ENCODE measurements around the gene USP10. TPM values are rescaled to one million over a fixed set of nuclear protein-coding genes. Genes with fewer than 3 reads are reported as not detected.

Gene USP10
- total and polyA plus RNA-seq, 4 donors, result 28.2 to 46.1 (median 42.0) TPM

GRCh38 chr16:84677849-84678248 is 22.0 kb upstream of the USP10 start:
- Histone ChIP-seq H3K9me3 (ENCODE audit: control insufficient read depth in 4 of 4, low read length in 3 of 4) (no peaks in the 10 kb centered on the region), H3K36me3 (ENCODE audit: control insufficient read depth in 4 of 4, insufficient read depth in 3 of 4, low read depth in 1 of 4, low read length in 3 of 4) (no peaks in the 10 kb centered on the region), H3K27me3 (ENCODE audit: control insufficient read depth in 4 of 4, insufficient read depth in 4 of 4, low read length in 3 of 4) (no peaks in the 10 kb centered on the region), H3K27ac (ENCODE audit: low read depth in 1 of 2, low read length in 2 of 2) (no peak overlapping the region), H3K9ac (ENCODE audit: low read depth in 1 of 2, low read length in 2 of 2) (no peak overlapping the region), H3K4me1 (ENCODE audit: control insufficient read depth in 4 of 4, insufficient read depth in 4 of 4, low read length in 3 of 4) (no peaks in the 10 kb centered on the region), H3K4me3 (ENCODE audit: low read depth in 1 of 3, low read length in 3 of 3) (no peak overlapping the region)
- no peak for DNase-seq (ENCODE audit: low spot score)
- 74% methylated on average over 10 of the region's 10 CpGs for WGBS
- no peak for TF ChIP-seq HNF4G (IDR thresholded peaks at IDR 0.05)
- no peak for TF ChIP-seq GABPA (IDR thresholded peaks at IDR 0.05 in 1 of 2, conservative IDR thresholded peaks at IDR 0.05 in 1 of 2)
- no peak for TF ChIP-seq REST (IDR thresholded peaks at IDR 0.05)
- TF ChIP-seq YY1 (IDR thresholded peaks at IDR 0.05), result no peak
- TF ChIP-seq CTCF (IDR thresholded peaks at IDR 0.05; ENCODE audit: low read depth, low read length, missing input control), result no peak
- no peak for TF ChIP-seq JUND (IDR thresholded peaks at IDR 0.05)
- TF ChIP-seq ATF3 (IDR thresholded peaks at IDR 0.05), result no peak
- no peak for TF ChIP-seq NR2F2 (IDR thresholded peaks at IDR 0.05)
- TF ChIP-seq FOXA1 (IDR thresholded peaks at IDR 0.05), result no peak
- TF ChIP-seq TAF1 (conservative IDR thresholded peaks at IDR 0.05), result no peak
- no peak for TF ChIP-seq ZBTB33 (IDR thresholded peaks at IDR 0.05)
- no peak for TF ChIP-seq RXRA (IDR thresholded peaks at IDR 0.05)
- TF ChIP-seq RAD21 (IDR thresholded peaks at IDR 0.05), result no peak

GRCh38 chr16:84678541-84678940 is 21.3 kb upstream of the USP10 start:
- Histone ChIP-seq H3K4me3 (ENCODE audit: low read depth in 1 of 3, low read length in 3 of 3) (no peak overlapping the region), H3K4me1 (ENCODE audit: control insufficient read depth in 4 of 4, insufficient read depth in 4 of 4, low read length in 3 of 4) (no peaks in the 10 kb centered on the region), H3K27ac (ENCODE audit: low read depth in 1 of 2, low read length in 2 of 2) (no peak overlapping the region), H3K27me3 (ENCODE audit: control insufficient read depth in 4 of 4, insufficient read depth in 4 of 4, low read length in 3 of 4) (no peaks in the 10 kb centered on the region), H3K9ac (ENCODE audit: low read depth in 1 of 2, low read length in 2 of 2) (no peak overlapping the region), H3K9me3 (ENCODE audit: control insufficient read depth in 4 of 4, low read length in 3 of 4) (no peaks in the 10 kb centered on the region), H3K36me3 (ENCODE audit: control insufficient read depth in 4 of 4, insufficient read depth in 3 of 4, low read depth in 1 of 4, low read length in 3 of 4) (no peaks in the 10 kb centered on the region)
- TF ChIP-seq REST (IDR thresholded peaks at IDR 0.05) (no peak), CTCF (IDR thresholded peaks at IDR 0.05; ENCODE audit: low read depth, low read length, missing input control) (no peak), NR2F2 (IDR thresholded peaks at IDR 0.05) (no peak), RXRA (IDR thresholded peaks at IDR 0.05) (no peak), FOXA1 (IDR thresholded peaks at IDR 0.05) (no peak), ATF3 (IDR thresholded peaks at IDR 0.05) (no peak), EGR1 (IDR thresholded peaks at IDR 0.05; ENCODE audit: low read depth in 2 of 2) (no peak), RAD21 (IDR thresholded peaks at IDR 0.05) (no peak), HNF4A (conservative IDR thresholded peaks at IDR 0.05) (no peak), MAX (IDR thresholded peaks at IDR 0.05) (no peak), HNF4G (IDR thresholded peaks at IDR 0.05) (no peak), YY1 (IDR thresholded peaks at IDR 0.05) (no peak)
- WGBS, result 94% methylated on average over 9 of the region's 9 CpGs
- no peak for DNase-seq (ENCODE audit: low spot score)

Data from liver (tissue), 9 donors.